Erythroblast (primary cell): ENCODE data around the gene EML1.

Experiments used
- GATA1 ChIP-seq: IDR thresholded peaks from 2 replicates; pipeline ENCODE4 v1.6.1; 2011; ENCODE audit warnings: low read depth, mild to moderate bottlenecking, control low read depth, low read length, moderate library complexity
- POLR2A ChIP-seq: IDR thresholded peaks from 2 replicates; pipeline ENCODE4 v1.6.1; 2011; ENCODE audit warnings: mild to moderate bottlenecking, low read length

DNA sequence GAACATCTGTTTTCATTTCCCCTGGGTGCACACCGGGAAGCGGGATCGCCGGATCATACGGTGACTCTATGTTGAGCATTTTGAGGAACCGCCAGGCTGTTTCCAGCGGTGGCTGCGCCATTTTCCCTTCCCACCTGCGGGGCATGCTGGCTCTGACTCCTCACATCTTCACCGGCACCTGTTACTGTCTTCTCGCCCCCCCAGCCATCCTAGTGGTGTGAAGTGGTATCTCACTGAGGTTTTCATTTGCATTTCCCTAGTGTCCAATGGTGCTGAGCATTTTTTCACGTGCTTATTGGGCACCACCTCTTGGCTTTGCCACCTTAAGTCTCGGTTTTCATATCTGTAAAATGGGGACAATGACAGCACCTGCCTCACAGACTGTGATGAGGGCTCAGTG is 44.1 kb upstream of the EML1 start:
- no peak for TF ChIP-seq GATA1
- no peak for TF ChIP-seq POLR2A
